RKO (cell line): ENCODE results near the gene PTPRB.
A peak's percentile ranks its signal among the peaks of the same experiment; 100 is the strongest.

Source experiments
- DNase-seq: peaks from one replicate; pipeline ENCODE4 v3.0.0-alpha.2; 2016; ENCODE audit warnings: low spot score

Gene PTPRB

GRCh38 chr12:70637303-70638085, at the start of gene PTPRB:
Gene PTPRB (minus strand): TSS chr12:70637429. CDS start chr12:70637395, 34 bp downstream.
- no peak for DNase-seq

- no peak for DNase-seq
These were observed 49.7 kb upstream of the PTPRB start for GRCh38 chr12:70686907-70687306.

GRCh38 chr12:70686299-70686698, 49.1 kb upstream of the PTPRB start:
- no peak for DNase-seq

- no peak for DNase-seq
These were observed 46.7 kb upstream of the PTPRB start for GRCh38 chr12:70683976-70684375.

GRCh38 chr12:70671698-70672097, 34.5 kb upstream of the PTPRB start:
- no peak for DNase-seq

- no peak for DNase-seq
These were observed 33.7 kb upstream of the PTPRB start for GRCh38 chr12:70670948-70671347.

- DNase-seq = no peak
These were observed 30.0 kb upstream of the PTPRB start for GRCh38 chr12:70667253-70667652.

GRCh38 chr12:70666364-70666763, 29.1 kb upstream of the PTPRB start:
- DNase-seq = no peak

- no peak for DNase-seq
These were observed 27.2 kb upstream of the PTPRB start for GRCh38 chr12:70664465-70664881.

- DNase-seq = no peak
These were observed 26.6 kb upstream of the PTPRB start for GRCh38 chr12:70663838-70664237.

GRCh38 chr12:70661466-70662161, 24.4 kb upstream of the PTPRB start:
- DNase-seq = no peak

- DNase-seq = peak; percentile 48
These were observed 23.5 kb upstream of the PTPRB start for GRCh38 chr12:70660620-70661219.

- no peak for DNase-seq
These were observed 22.9 kb upstream of the PTPRB start for GRCh38 chr12:70660002-70660604.

GRCh38 chr12:70659077-70659606, 21.9 kb upstream of the PTPRB start:
- DNase-seq = no peak

- no peak for DNase-seq
These were observed 20.5 kb upstream of the PTPRB start for GRCh38 chr12:70657616-70658286.

GRCh38 chr12:70652451-70652850, 15.2 kb upstream of the PTPRB start:
- no peak for DNase-seq

- DNase-seq = no peak
These were observed 11.6 kb upstream of the PTPRB start for GRCh38 chr12:70648831-70649230.

- no peak for DNase-seq
These were observed 11.0 kb upstream of the PTPRB start for GRCh38 chr12:70648191-70648590.

- DNase-seq = no peak
These were observed 9.6 kb upstream of the PTPRB start for GRCh38 chr12:70646850-70647249.

- DNase-seq = peak; percentile 83
These were observed 8.5 kb upstream of the PTPRB start for GRCh38 chr12:70645494-70646317.

GRCh38 chr12:70644861-70645260, 7.6 kb upstream of the PTPRB start:
- no peak for DNase-seq
